Neural crest cell (in vitro differentiated cells): ENCODE results near the gene ZBTB20. TPM values are rescaled to one million over a fixed set of nuclear protein-coding genes. Genes with fewer than 3 reads are reported as not detected.

Source experiments
- DNase-seq: peaks from one replicate; pipeline ENCODE4 v3.0.0; 2021; ENCODE audit warnings: low read depth, mixed read lengths, low spot score
- H3K27ac Mint-ChIP-seq: one replicate; pipeline ENCODE4 v1.8.0; 2021; ENCODE audit warnings: mild to moderate bottlenecking, mixed read lengths; ENCODE audit not compliant: unreplicated experiment
- H3K27me3 Mint-ChIP-seq: 2 replicates; pipeline ENCODE4 v1.8.0; 2021; ENCODE audit warnings: low read depth, mild to moderate bottlenecking, mixed read lengths
- H3K36me3 Mint-ChIP-seq: 2 replicates; pipeline ENCODE4 v1.8.0; 2021; ENCODE audit warnings: low read depth, mild to moderate bottlenecking, mixed read lengths
- H3K4me1 Mint-ChIP-seq: 2 replicates; pipeline ENCODE4 v1.8.0; 2021; ENCODE audit warnings: mixed read lengths
- H3K4me3 Mint-ChIP-seq: one replicate; pipeline ENCODE4 v1.8.0; 2021; ENCODE audit warnings: mild to moderate bottlenecking, mixed read lengths
- H3K9me3 Mint-ChIP-seq: 2 replicates; pipeline ENCODE4 v1.8.0; 2021; ENCODE audit warnings: mixed read lengths
- total RNA-seq: library from RNA; stranded (reverse); gene quantifications from 2 replicates; pipeline ENCODE4 v1.2.1, GENCODE V29; 2021
- TF ChIP-seq, protein P1 (sequence below): fragments of 200-600 bp; sonication (generic); conservative IDR thresholded peaks from 2 replicates; pipeline ENCODE4 v1.5.0; 2021; ENCODE audit warnings: antibody characterized with exemption, mild to moderate bottlenecking

The ZBTB20 gene
- total RNA-seq, 1 donor from 2014 or later = 12.4 TPM

DNA sequence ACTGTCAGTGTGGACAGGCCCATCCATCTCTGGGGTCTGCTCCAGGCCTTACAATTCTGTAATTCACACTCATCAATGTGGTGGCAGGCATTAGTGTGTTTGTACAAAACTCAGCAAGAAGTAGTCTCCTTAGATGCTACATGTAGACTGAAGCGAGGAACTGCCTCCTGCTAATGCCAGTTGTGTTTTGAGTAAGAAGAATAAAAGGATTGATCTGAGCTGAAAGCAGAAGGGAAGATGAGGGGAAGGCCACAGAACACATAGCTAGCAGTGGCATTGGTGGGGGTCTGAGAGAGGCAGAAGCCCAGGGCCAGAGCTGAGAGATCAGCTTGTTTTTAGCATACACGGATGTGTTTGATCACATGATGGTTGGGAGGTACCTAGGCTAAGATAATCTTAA lies 709.2 kb downstream of the ZBTB20 start:
- DNase-seq = no peak
- Mint-ChIP-seq H3K4me3 (no peak overlapping the region), H3K36me3 (no peaks in the 10 kb centered on the region), H3K9me3 (no peaks in the 10 kb centered on the region), H3K4me1 (no peaks in the 10 kb centered on the region), H3K27me3 (no peaks in the 10 kb centered on the region), H3K27ac (no peak overlapping the region)
- TF ChIP-seq, protein P1, sequence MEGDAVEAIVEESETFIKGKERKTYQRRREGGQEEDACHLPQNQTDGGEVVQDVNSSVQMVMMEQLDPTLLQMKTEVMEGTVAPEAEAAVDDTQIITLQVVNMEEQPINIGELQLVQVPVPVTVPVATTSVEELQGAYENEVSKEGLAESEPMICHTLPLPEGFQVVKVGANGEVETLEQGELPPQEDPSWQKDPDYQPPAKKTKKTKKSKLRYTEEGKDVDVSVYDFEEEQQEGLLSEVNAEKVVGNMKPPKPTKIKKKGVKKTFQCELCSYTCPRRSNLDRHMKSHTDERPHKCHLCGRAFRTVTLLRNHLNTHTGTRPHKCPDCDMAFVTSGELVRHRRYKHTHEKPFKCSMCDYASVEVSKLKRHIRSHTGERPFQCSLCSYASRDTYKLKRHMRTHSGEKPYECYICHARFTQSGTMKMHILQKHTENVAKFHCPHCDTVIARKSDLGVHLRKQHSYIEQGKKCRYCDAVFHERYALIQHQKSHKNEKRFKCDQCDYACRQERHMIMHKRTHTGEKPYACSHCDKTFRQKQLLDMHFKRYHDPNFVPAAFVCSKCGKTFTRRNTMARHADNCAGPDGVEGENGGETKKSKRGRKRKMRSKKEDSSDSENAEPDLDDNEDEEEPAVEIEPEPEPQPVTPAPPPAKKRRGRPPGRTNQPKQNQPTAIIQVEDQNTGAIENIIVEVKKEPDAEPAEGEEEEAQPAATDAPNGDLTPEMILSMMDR = no peak

DNA sequence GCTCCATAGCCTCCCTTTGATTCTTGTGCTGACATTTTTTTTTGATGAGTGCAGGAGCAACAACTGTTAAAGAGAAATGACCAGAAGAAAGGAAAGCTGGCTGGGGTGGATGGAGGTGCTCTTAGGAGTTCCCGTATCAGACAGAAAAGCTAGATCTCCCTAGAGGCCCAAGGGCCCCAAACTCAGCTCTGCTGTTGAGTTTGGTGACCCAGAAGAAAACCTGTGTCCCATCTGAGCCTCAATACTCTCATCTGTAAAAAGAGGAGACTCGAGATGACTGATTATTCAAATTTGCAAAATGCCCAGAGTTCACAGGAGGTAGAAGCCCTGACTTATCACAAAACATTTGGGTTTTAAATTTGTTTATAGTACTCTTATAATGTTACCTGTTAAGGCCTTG lies 710.9 kb downstream of the ZBTB20 start:
- no peak for DNase-seq
- no peaks in the 10 kb centered on the region for H3K4me1 Mint-ChIP-seq
- TF ChIP-seq, protein P1 = no peak
- no peak overlapping the region for H3K4me3 Mint-ChIP-seq
- no peaks in the 10 kb centered on the region for H3K9me3 Mint-ChIP-seq
- no peaks in the 10 kb centered on the region for H3K27me3 Mint-ChIP-seq
- no peak overlapping the region for H3K27ac Mint-ChIP-seq
- no peaks in the 10 kb centered on the region for H3K36me3 Mint-ChIP-seq

DNA sequence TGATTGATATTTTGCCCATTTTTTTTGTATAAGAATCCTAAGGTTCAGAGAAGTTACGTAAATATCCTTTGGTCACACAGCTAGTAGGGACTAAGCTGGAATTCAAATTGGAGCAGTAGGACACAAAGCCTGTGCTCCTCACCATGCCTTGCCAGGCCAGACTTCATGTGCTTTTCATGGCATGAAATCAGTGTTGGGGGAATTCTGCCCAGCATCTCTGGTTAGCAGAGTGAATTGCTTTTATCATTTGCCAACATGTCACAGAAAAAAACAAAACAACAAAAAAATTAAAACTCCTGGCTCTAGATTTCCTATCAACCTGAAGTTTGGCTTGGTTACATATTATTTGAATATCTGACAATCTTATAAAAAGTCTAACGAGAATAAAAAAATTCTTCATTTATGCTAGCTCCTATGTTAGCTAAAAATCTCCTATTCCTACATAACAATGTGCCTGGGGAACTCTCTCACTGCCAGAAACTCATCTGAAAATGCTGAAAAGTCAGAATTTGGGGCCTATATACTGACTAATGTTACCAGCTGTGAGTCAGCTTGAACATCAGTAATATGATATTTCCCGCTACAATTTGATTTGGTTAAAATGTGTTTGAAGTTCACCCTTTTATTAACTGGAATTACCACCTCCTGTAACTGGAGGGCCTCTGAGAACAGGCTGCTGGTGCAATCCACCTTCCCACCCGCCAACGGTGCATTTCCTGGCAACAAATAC lies 711.5 kb downstream of the ZBTB20 start:
- Mint-ChIP-seq H3K36me3 (no peaks in the 10 kb centered on the region), H3K27me3 (no peaks in the 10 kb centered on the region), H3K27ac (no peak overlapping the region), H3K4me1 (no peaks in the 10 kb centered on the region), H3K9me3 (no peaks in the 10 kb centered on the region), H3K4me3 (no peak overlapping the region)
- DNase-seq = no peak
- TF ChIP-seq, protein P1 = no peak

DNA sequence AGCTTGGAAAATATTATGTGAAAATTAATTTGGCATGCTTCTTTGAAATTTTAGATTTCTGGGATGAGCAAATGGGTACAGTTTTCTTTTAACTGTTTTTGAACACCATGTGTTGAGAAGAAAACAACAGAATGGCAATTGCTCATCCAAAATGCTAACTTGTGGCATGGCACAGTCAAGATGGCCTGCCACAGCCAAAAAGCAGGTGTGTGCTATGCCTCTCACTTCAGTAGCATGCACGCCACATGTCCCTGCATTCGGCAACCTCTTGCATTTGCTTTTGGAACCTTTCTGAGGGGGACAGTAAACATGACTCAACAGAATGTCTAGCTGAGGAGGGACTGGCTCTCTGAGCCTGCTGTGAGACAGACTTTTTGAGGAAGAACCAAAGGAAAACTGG lies 714.8 kb downstream of the ZBTB20 start:
- H3K36me3 Mint-ChIP-seq = no peaks in the 10 kb centered on the region
- H3K9me3 Mint-ChIP-seq = no peaks in the 10 kb centered on the region
- H3K27me3 Mint-ChIP-seq = no peaks in the 10 kb centered on the region
- no peak for DNase-seq
- no peak overlapping the region for H3K27ac Mint-ChIP-seq
- H3K4me1 Mint-ChIP-seq = peaks cover 5% of the 10 kb centered on the region
- no peak overlapping the region for H3K4me3 Mint-ChIP-seq
- TF ChIP-seq, protein P1 = no peak

DNA sequence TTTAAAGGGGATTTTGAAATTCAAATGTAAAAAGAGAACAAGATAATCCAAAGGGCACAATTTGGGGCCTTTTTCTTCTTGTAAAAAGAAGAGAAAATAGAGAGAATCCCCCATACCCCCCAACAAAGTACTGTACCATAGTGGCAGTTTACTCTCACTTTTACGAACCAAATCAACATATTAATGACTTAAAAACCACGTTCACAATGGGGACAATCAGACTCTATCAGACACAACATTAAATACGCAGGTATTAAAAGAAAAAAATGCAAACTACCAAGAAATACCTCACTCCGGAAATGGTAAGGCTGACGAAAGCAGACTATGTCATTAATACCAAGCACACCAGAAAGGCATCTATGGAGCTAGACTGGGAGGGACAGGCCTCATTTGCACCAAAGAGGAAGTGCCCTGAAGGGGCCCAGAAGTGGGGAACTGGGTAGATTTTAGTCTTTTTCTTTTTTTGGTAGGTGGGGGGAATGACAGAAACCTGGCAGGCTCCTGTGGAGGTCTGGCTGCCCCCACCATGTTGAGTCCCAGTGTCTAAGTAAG lies 719.0 kb downstream of the ZBTB20 start:
- Mint-ChIP-seq H3K9me3 (peaks cover 4% of the 10 kb centered on the region), H3K27ac (no peak overlapping the region)

More for the DNA sequence above, 719.0 kb downstream of the ZBTB20 start:
- TF ChIP-seq, protein P1 = no peak
- no peak for DNase-seq
- Mint-ChIP-seq H3K27me3 (no peaks in the 10 kb centered on the region), H3K36me3 (peaks cover 3% of the 10 kb centered on the region), H3K4me1 (peaks cover 6% of the 10 kb centered on the region), H3K4me3 (no peak overlapping the region)
